Measurements from ENCODE around the gene PRR20G. TPM values are rescaled to one million over a fixed set of nuclear protein-coding genes. Genes with fewer than 3 reads are reported as not detected.

PRR20G gene
- total and polyA plus RNA-seq, 10 of the 15 experiments (the other 5 are each of a cell fraction or from before 2014, with no cell fraction given): not detected

DNA sequence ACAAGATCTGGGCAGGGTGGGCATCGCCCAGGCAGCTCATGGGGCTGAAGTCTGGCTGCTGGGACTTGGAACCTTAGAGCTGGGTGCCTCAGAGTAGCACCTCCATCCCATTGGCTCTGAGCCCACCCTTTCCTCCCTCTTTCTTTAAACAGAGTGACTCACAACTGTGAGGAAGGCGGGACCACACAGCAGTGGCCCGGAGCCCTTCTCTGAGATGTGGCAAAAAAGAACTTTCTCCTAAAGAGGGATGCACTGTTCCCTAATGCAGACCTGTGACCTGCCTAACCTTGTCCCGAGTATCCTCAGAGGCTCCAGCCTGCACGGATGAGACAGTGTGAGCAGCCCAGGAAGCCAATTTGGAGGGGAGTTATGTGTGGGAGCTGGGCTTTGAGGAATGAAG is 23.6 kb downstream of the PRR20G start:
- H3K4me2 ChIP-seq (ENCODE audit: control insufficient read depth, insufficient read depth): no peak overlapping the region
- H3K4me1 ChIP-seq (ENCODE audit: control insufficient read depth, insufficient read depth, low read length): no peaks in the 10 kb centered on the region
- in situ Hi-C loops (cut with MboI) (no loop called here), intact Hi-C loops (cut with micrococcal nuclease; ENCODE audit: unreplicated experiment) (no loop called here)
- no peak overlapping the region for H3K27ac ChIP-seq (ENCODE audit: control insufficient read depth, insufficient read depth)
- CTCF ChIA-PET: interaction anchor here (1.1 to 1.4 kb wide), 2 partner anchors 13 to 38 kb away, joined by 3 read pairs; no protein-coding TSS in a partner anchor
- BruUV-seq (replicated peaks): no TSS peak
- WGBS (ENCODE audit: insufficient coverage, insufficient replicate concordance, low lambda C conversion rate, missing lambda C conversion rate): 13% methylated on average over 5 of the region's 5 CpGs
- no peaks in the 10 kb centered on the region for H3K36me3 ChIP-seq (ENCODE audit: control insufficient read depth in 2 of 2, insufficient read depth in 2 of 2, low read length in 1 of 2)
- H2AFZ ChIP-seq (ENCODE audit: control insufficient read depth, low read depth, low read length): no peak overlapping the region
- POLR2A ChIA-PET: no interaction called here
- H3K27me3 ChIP-seq (replicated peaks in 1 of 2; ENCODE audit: control insufficient read depth in 2 of 2, insufficient read depth in 2 of 2, low read length in 1 of 2): no peaks in the 10 kb centered on the region; a peak in 2 of 4 replicates
- RAD21 ChIA-PET (ENCODE audit: unreplicated experiment): no interaction called here
- no peaks in the 10 kb centered on the region for H3K79me2 ChIP-seq (ENCODE audit: control insufficient read depth, insufficient read depth, low read length)
- FAIRE-seq: no peak
- H3K4me3 ChIP-seq: no peak overlapping the region
- H4K20me1 ChIP-seq (ENCODE audit: control insufficient read depth, insufficient read depth): no peaks in the 10 kb centered on the region
- SMC1A ChIA-PET (ENCODE audit: uncharacterized antibody, unreplicated experiment): no interaction called here
- no peak for DNase-seq (ENCODE audit: low read depth, low spot score)
- H3K9ac ChIP-seq (ENCODE audit: control insufficient read depth, insufficient read depth, low read length): no peak overlapping the region
- H3K9me3 ChIP-seq (replicated peaks; ENCODE audit: control insufficient read depth, insufficient read depth, low read length): no peaks in the 10 kb centered on the region; the same call in 2 of the 3 replicates
- no peak for TF ChIP-seq SP1 (IDR thresholded peaks at IDR 0.05; ENCODE audit: low read depth, low read length)
- TF ChIP-seq SMAD1 (IDR thresholded peaks at IDR 0.05; ENCODE audit: low read depth, partially characterized antibody): no peak
- TF ChIP-seq TAF1 (IDR thresholded peaks at IDR 0.05; ENCODE audit: borderline replicate concordance, low read depth, low read length): no peak
- no peak for TF ChIP-seq CHD1 (IDR thresholded peaks at IDR 0.05; ENCODE audit: low read depth, low read length)
- no peak for TF ChIP-seq JUNB (IDR thresholded peaks at IDR 0.05)
- no peak for TF ChIP-seq CEBPB (IDR thresholded peaks at IDR 0.05; ENCODE audit: borderline replicate concordance in 1 of 2, low read depth in 2 of 2, low read length in 2 of 2)
- TF ChIP-seq IRF4 (IDR thresholded peaks at IDR 0.05; ENCODE audit: low read depth, low read length): no peak
- no peak for TF ChIP-seq RCOR1 (conservative IDR thresholded peaks at IDR 0.05; ENCODE audit: low read depth, low read length)
- no peak for TF ChIP-seq CBX5 (IDR thresholded peaks at IDR 0.05; ENCODE audit: low read depth)
- TF ChIP-seq, protein P1, sequence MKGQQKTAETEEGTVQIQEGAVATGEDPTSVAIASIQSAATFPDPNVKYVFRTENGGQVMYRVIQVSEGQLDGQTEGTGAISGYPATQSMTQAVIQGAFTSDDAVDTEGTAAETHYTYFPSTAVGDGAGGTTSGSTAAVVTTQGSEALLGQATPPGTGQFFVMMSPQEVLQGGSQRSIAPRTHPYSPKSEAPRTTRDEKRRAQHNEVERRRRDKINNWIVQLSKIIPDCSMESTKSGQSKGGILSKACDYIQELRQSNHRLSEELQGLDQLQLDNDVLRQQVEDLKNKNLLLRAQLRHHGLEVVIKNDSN (IDR thresholded peaks at IDR 0.05; ENCODE audit: borderline replicate concordance, extremely low read length, insufficient read depth, low read depth, low read length): no peak
- TF ChIP-seq, protein P2, sequence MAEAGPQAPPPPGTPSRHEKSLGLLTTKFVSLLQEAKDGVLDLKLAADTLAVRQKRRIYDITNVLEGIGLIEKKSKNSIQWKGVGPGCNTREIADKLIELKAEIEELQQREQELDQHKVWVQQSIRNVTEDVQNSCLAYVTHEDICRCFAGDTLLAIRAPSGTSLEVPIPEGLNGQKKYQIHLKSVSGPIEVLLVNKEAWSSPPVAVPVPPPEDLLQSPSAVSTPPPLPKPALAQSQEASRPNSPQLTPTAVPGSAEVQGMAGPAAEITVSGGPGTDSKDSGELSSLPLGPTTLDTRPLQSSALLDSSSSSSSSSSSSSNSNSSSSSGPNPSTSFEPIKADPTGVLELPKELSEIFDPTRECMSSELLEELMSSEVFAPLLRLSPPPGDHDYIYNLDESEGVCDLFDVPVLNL (IDR thresholded peaks at IDR 0.05; ENCODE audit: low read depth, low read length): no peak
- TF ChIP-seq ZNF24 (IDR thresholded peaks at IDR 0.05): no peak
- TF ChIP-seq RB1 (IDR thresholded peaks at IDR 0.05; ENCODE audit: borderline replicate concordance): no peak
- no peak for ATAC-seq
